H9 (cell line): Measurements from ENCODE around the gene OR2A5. TPM values are rescaled to one million over a fixed set of nuclear protein-coding genes. Genes with fewer than 3 reads are reported as not detected.

Source experiments
- DNase-seq: peaks from one replicate; pipeline ENCODE4 v3.0.0-alpha.2; 2017
- H2AFZ ChIP-seq: one replicate; pipeline ENCODE4 v1.6.1; 2013; ENCODE audit warnings: mild to moderate bottlenecking, low read length, control low read depth, moderate library complexity
- H2AK5ac ChIP-seq: 2 replicates; pipeline ENCODE4 v1.6.1; 2013; ENCODE audit warnings: low read length, control low read depth, mixed read lengths; ENCODE audit not compliant: insufficient read length
- H2BK120ac ChIP-seq: one replicate; pipeline ENCODE4 v1.6.1; 2013; ENCODE audit warnings: low read depth, mild to moderate bottlenecking, low read length, control low read depth, inconsistent platforms; ENCODE audit not compliant: poor library complexity, severe bottlenecking
- H2BK12ac ChIP-seq: 2 replicates; pipeline ENCODE4 v1.6.1; 2013; ENCODE audit warnings: low read length, control low read depth, mixed read lengths, low read depth; ENCODE audit not compliant: insufficient read length
- H2BK15ac ChIP-seq: 2 replicates; pipeline ENCODE4 v1.6.1; 2013; ENCODE audit warnings: low read depth, low read length, control low read depth
- H2BK20ac ChIP-seq: one replicate; pipeline ENCODE4 v1.6.1; 2013; ENCODE audit warnings: low read depth, mild to moderate bottlenecking, low read length, control low read depth, inconsistent platforms; ENCODE audit not compliant: poor library complexity, severe bottlenecking
- H2BK5ac ChIP-seq: 2 replicates; pipeline ENCODE4 v1.6.1; 2013; ENCODE audit warnings: low read length, control low read depth, mixed read lengths; ENCODE audit not compliant: insufficient read length
- H3K14ac ChIP-seq: 2 replicates; pipeline ENCODE4 v1.6.1; 2013; ENCODE audit warnings: low read length, control low read depth; ENCODE audit not compliant: insufficient read depth
- H3K18ac ChIP-seq: 2 replicates; pipeline ENCODE4 v1.6.1; 2013; ENCODE audit warnings: low read depth, mild to moderate bottlenecking, mixed read lengths, low read length, control low read depth; ENCODE audit not compliant: insufficient read length
- H3K23ac ChIP-seq: 2 replicates; pipeline ENCODE4 v1.6.1; 2013; ENCODE audit warnings: low read length, control low read depth, mixed read lengths, low read depth; ENCODE audit not compliant: insufficient read length
- H3K23me2 ChIP-seq: 2 replicates; pipeline ENCODE4 v1.6.1; 2013; ENCODE audit warnings: low read depth, mild to moderate bottlenecking, mixed read lengths, low read length, control low read depth; ENCODE audit not compliant: insufficient read length, poor library complexity, severe bottlenecking
- H3K27ac ChIP-seq: 2 replicates; pipeline ENCODE4 v1.5.1; 2013; ENCODE audit warnings: low read length, control low read depth, mixed read lengths, low read depth; ENCODE audit not compliant: insufficient read length
- H3K27me3 ChIP-seq: 2 replicates; pipeline ENCODE4 v1.6.1; 2013; ENCODE audit warnings: low read length, control low read depth, inconsistent platforms; ENCODE audit not compliant: insufficient read depth
- H3K4ac ChIP-seq: 2 replicates; pipeline ENCODE4 v1.6.1; 2013; ENCODE audit warnings: low read depth, mild to moderate bottlenecking, control low read depth, inconsistent platforms, low read length, moderate library complexity
- H3K4me1 ChIP-seq: 2 replicates; pipeline ENCODE4 v1.6.1; 2013; ENCODE audit warnings: low read length, control low read depth, inconsistent platforms; ENCODE audit not compliant: insufficient read depth
- H3K4me2 ChIP-seq: 2 replicates; pipeline ENCODE4 v1.6.1; 2013; ENCODE audit warnings: low read length, control low read depth, mixed read lengths; ENCODE audit not compliant: insufficient read length, insufficient read depth
- H3K56ac ChIP-seq: 2 replicates; pipeline ENCODE4 v1.6.1; 2013; ENCODE audit warnings: low read depth, mild to moderate bottlenecking, mixed read lengths, low read length, control low read depth; ENCODE audit not compliant: insufficient read length
- H3K79me1 ChIP-seq: 2 replicates; pipeline ENCODE4 v1.6.1; 2013; ENCODE audit warnings: low read depth, mild to moderate bottlenecking, moderate library complexity, low read length, control low read depth, inconsistent platforms; ENCODE audit not compliant: insufficient read depth, poor library complexity, severe bottlenecking
- H3K79me2 ChIP-seq: 2 replicates; pipeline ENCODE4 v1.6.1; 2013; ENCODE audit warnings: low read length, control low read depth, inconsistent platforms; ENCODE audit not compliant: insufficient read depth
- H3K9ac ChIP-seq: 2 replicates; pipeline ENCODE4 v1.6.1; 2013; ENCODE audit warnings: low read length, control low read depth, mixed read lengths; ENCODE audit not compliant: insufficient read length; ENCODE audit errors: extremely low read depth
- H3K9me3 ChIP-seq: one replicate; pipeline ENCODE4 v1.6.1; 2013; ENCODE audit warnings: low read depth, low read length, inconsistent platforms; ENCODE audit not compliant: control insufficient read depth
- H3T11ph ChIP-seq: one replicate; pipeline ENCODE4 v1.6.1; 2013; ENCODE audit warnings: mild to moderate bottlenecking, low read length, control low read depth, inconsistent platforms
- H4K20me1 ChIP-seq: one replicate; pipeline ENCODE4 v1.6.1; 2013; ENCODE audit not compliant: control insufficient read depth, insufficient read length, insufficient read depth
- H4K5ac ChIP-seq: 2 replicates; pipeline ENCODE4 v1.6.1; 2013; ENCODE audit warnings: low read depth, mild to moderate bottlenecking, mixed read lengths, low read length, control low read depth; ENCODE audit not compliant: insufficient read length
- H4K8ac ChIP-seq: replicated peaks from 2 replicates; pipeline ENCODE4 v1.6.1; 2013; ENCODE audit warnings: low read length, control low read depth, mixed read lengths, low read depth; ENCODE audit not compliant: insufficient read length
- H4K91ac ChIP-seq: 2 replicates; pipeline ENCODE4 v1.6.1; 2013; ENCODE audit warnings: low read depth, mild to moderate bottlenecking, moderate library complexity, mixed read lengths, low read length, control low read depth; ENCODE audit not compliant: insufficient read length
- H3K27ac Mint-ChIP-seq, 3 experiments: 2 replicates in 2 of 3; 3 replicates in 1 of 3; pipeline ENCODE4 v1.8.0; 2020 to 2021; ENCODE audit warnings: mixed read lengths in 3 of 3, mild to moderate bottlenecking in 1 of 3, moderate library complexity in 1 of 3
- H3K27me3 Mint-ChIP-seq: 2 replicates; pipeline ENCODE4 v1.8.0; 2021; ENCODE audit warnings: low read depth, mild to moderate bottlenecking, moderate library complexity, mixed read lengths
- H3K36me3 Mint-ChIP-seq, 3 experiments: 2 replicates in 2 of 3; 3 replicates in 1 of 3; pipeline ENCODE4 v1.8.0; 2020 to 2021; ENCODE audit warnings: low read depth in 3 of 3, mixed read lengths in 3 of 3; ENCODE audit not compliant: insufficient read depth in 1 of 3
- H3K4me1 Mint-ChIP-seq, 2 experiments: 2 replicates each; pipeline ENCODE4 v1.8.0; 2020; ENCODE audit warnings: mixed read lengths in 2 of 2
- H3K4me3 Mint-ChIP-seq, 2 experiments: 2 replicates in 1 of 2; 3 replicates in 1 of 2; pipeline ENCODE4 v1.8.0; 2020 to 2021; ENCODE audit warnings: mild to moderate bottlenecking in 2 of 2, mixed read lengths in 2 of 2, moderate library complexity in 1 of 2
- H3K9me3 Mint-ChIP-seq, 2 experiments: 2 replicates in 1 of 2; 3 replicates in 1 of 2; pipeline ENCODE4 v1.8.0; 2020; ENCODE audit warnings: mild to moderate bottlenecking in 2 of 2, mixed read lengths in 2 of 2, moderate library complexity in 1 of 2
- CTCF ChIP-seq: fragments of 200-600 bp; sonication (generic); conservative IDR thresholded peaks from 3 replicates; pipeline ENCODE4 v1.8.0; 2021; ENCODE audit warnings: antibody characterized with exemption, mild to moderate bottlenecking
- WGBS: extraction: QIAGEN DNeasy Blood & Tissue Kit; methylation state at CpG from one replicate; pipeline ENCODE4 v1.1.7; 2013; ENCODE audit warnings: missing lambda C conversion rate, low lambda C conversion rate, mixed read lengths; ENCODE audit not compliant: insufficient read length; ENCODE audit errors: extremely low coverage; 5-methylcytosine and 5-hydroxymethylcytosine counted together
- total RNA-seq: library from RNA; stranded (reverse); gene quantifications from 2 replicates; pipeline ENCODE4 v1.2.1, GENCODE V29; 2021

OR2A5 gene
- total RNA-seq, 1 experiment from 2014 or later: not detected

GRCh38 chr7:144006692-144007042 is 42.1 kb upstream of the OR2A5 start:
- H2BK12ac ChIP-seq: no peak overlapping the region
- peaks cover 32 to 35% of the 10 kb centered on the region in 2 experiments for H3K9me3 Mint-ChIP-seq
- H3K56ac ChIP-seq: no peak overlapping the region
- H3K23me2 ChIP-seq: no peaks in the 10 kb centered on the region
- WGBS: no CpG with 5 or more reads among the region's 1 CpG
- H3K4ac ChIP-seq: no peak overlapping the region
- H2AK5ac ChIP-seq: no peak overlapping the region
- peaks cover 12% of the 10 kb centered on the region for H3K9me3 ChIP-seq
- H4K5ac ChIP-seq: no peak overlapping the region
- H3K9ac ChIP-seq: no peak overlapping the region
- no peaks in the 10 kb centered on the region for H3K27me3 ChIP-seq
- H2BK5ac ChIP-seq: no peak overlapping the region
- H3T11ph ChIP-seq: no peak overlapping the region
- H4K8ac ChIP-seq: no peak overlapping the region
- DNase-seq: no peak
- no peak overlapping the region for H2BK120ac ChIP-seq
- H2BK15ac ChIP-seq: no peak overlapping the region
- no peak overlapping the region for H4K91ac ChIP-seq
- H3K18ac ChIP-seq: no peak overlapping the region
- H3K4me3 Mint-ChIP-seq: no peak overlapping the region
- no peak overlapping the region for H2AFZ ChIP-seq
- no peaks in the 10 kb centered on the region; the same call in none of the 2 replicates for H3K27me3 Mint-ChIP-seq
- H3K4me1 Mint-ChIP-seq: no peaks in the 10 kb centered on the region
- TF ChIP-seq CTCF: no peak
- no peak overlapping the region for H3K14ac ChIP-seq
- no peaks in the 10 kb centered on the region for H4K20me1 ChIP-seq
- peaks cover 12 to 22% (median 18%) of the 10 kb centered on the region in 3 experiments for H3K36me3 Mint-ChIP-seq
- H3K27ac Mint-ChIP-seq: no peak overlapping the region
- H3K23ac ChIP-seq: no peak overlapping the region
- no peak overlapping the region for H2BK20ac ChIP-seq
- no peak overlapping the region for H3K4me2 ChIP-seq
- H3K27ac ChIP-seq: no peak overlapping the region
- H3K79me2 ChIP-seq: no peaks in the 10 kb centered on the region
- no peaks in the 10 kb centered on the region for H3K4me1 ChIP-seq
- no peaks in the 10 kb centered on the region for H3K79me1 ChIP-seq
